Aorta (tissue), 5 donors: Measurements from ENCODE around the gene FAM118A. TPM values are rescaled to one million over a fixed set of nuclear protein-coding genes. Genes with fewer than 3 reads are reported as not detected.

Experiments
- ATAC-seq: fragments of 200-7000 bp; cut with Tn5 transposase; one replicate; pipeline ENCODE4 v1.9.1; 2022; ENCODE audit warnings: moderate library complexity; ENCODE audit not compliant: low FRiP score
- DNase-seq, 2 donors: peaks; one replicate each; pipeline ENCODE4 v3.0.0-alpha.2; 2020
- H3K27ac ChIP-seq, 2 donors: one replicate each; pipeline ENCODE4 v1.5.1; 2013; ENCODE audit warnings: low read length in 2 of 2, mild to moderate bottlenecking in 2 of 2, moderate library complexity in 2 of 2, control low read depth in 1 of 2, inconsistent platforms in 1 of 2, low read depth in 1 of 2
- H3K27me3 ChIP-seq, 2 donors: one replicate each; pipeline ENCODE4 v1.6.1; 2013; ENCODE audit warnings: control low read depth in 1 of 2, low read length in 1 of 2, mild to moderate bottlenecking in 1 of 2, moderate library complexity in 1 of 2; ENCODE audit not compliant: insufficient read depth in 2 of 2, control insufficient read depth in 1 of 2
- H3K36me3 ChIP-seq, 2 donors: one replicate each; pipeline ENCODE4 v1.6.1; 2013; ENCODE audit warnings: control low read depth in 1 of 2, low read length in 1 of 2, mild to moderate bottlenecking in 1 of 2; ENCODE audit not compliant: insufficient read depth in 2 of 2, control insufficient read depth in 1 of 2
- H3K4me1 ChIP-seq, 2 donors: one replicate each; pipeline ENCODE4 v1.6.1; 2013; ENCODE audit warnings: low read length in 2 of 2, control low read depth in 1 of 2, mild to moderate bottlenecking in 1 of 2, moderate library complexity in 1 of 2; ENCODE audit not compliant: insufficient read depth in 2 of 2, control insufficient read depth in 1 of 2
- H3K4me3 ChIP-seq, 2 donors: one replicate each; pipeline ENCODE4 v1.5.1; 2013; ENCODE audit warnings: low read length in 2 of 2, control low read depth in 1 of 2, mild to moderate bottlenecking in 1 of 2
- H3K9me3 ChIP-seq: one replicate; pipeline ENCODE4 v1.6.1; 2013; ENCODE audit warnings: mild to moderate bottlenecking, low read length; ENCODE audit not compliant: control insufficient read depth
- WGBS, 2 donors: extraction: QIAGEN DNeasy Blood & Tissue Kit; methylation state at CpG; one replicate each; pipeline ENCODE4 v1.1.7; 2013; 5-methylcytosine and 5-hydroxymethylcytosine counted together
- intact Hi-C, 2 donors: fragments of 100-400 bp; cut with DNase I; formaldehyde crosslinking; loops; one replicate each; pipeline versions ENCODE4 v1.14.2 to v1.15.0; 2022
- polyA plus RNA-seq, 2 donors: library from polyadenylated mRNA; stranded (reverse); fragments of 200-250 nt; gene quantifications; one replicate each; pipeline ENCODE4 v1.2.3, GENCODE V29; 2013
- total RNA-seq, 2 donors: library from RNA; stranded (reverse); fragmentation: NEBNext Ultra II Directional; extraction: Animal tissue kit (Norgen Biotek cat#: 25700); gene quantifications; one replicate each; pipeline ENCODE4 v1.2.1, GENCODE V29; 2021
- donor health status: healthy with polysubstance abuse.
- donor health status: Bipolar disorder and iron deficiency.
- donor health status: DM: no; HTN: no; CAD: no.
- donor health status: DM: no; HTN: no; CAD: no.
- donor health status: DM: yes; HTN: yes; CAD: no.

FAM118A gene
- total and polyA plus RNA-seq, 4 donors = 8.6 to 320 (median 62.9) TPM

DNA sequence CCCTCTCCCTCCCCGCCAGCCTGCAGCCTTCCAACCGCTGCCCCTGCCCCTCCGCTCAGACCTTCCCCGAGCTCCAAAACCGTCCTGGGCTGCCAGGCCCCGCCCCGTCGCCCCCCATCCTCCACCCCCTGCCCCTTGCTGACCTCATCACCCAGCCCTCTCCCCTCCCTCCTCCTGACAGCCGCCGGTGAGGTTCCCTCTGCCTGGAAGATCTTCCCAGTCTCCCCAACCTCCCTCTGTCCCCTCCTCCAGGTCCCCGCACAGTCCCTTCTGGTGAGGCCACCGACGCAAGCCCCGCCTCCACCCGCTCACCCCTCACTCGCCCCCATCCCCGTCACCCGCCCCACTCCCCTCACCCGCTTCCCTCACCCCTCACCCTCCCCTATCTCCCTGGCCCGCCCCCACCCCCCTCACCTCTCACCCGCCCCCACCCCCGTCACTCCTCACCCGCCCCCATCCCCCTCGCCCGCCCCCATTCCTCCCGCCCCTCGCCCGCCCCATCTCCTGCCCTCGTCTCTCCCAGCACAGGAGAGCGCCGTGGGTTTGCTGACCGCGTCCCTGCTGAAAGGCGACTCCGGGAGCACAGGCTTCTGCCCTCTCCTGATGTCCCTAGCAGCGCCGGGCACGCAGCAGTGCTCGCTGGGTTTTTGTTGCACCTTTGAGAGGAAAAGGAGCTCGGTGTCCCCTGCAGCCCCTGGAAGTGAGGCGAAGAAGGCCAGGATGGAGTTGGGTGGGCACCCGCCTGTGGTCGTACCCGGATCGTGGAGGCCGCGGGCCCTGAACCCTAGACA lies 41.4 kb upstream of the FAM118A start:
- intact Hi-C loops = loop anchor here (2.0 kb wide), 2 partner anchors 166 to 284 kb away; no protein-coding TSS in a partner anchor
- peak overlapping the region; percentile 57 to 89 for H3K4me3 ChIP-seq
- DNase-seq = peak in 1 of 2 donors; percentile 80
- no peaks in the 10 kb centered on the region for H3K9me3 ChIP-seq
- no peaks in the 10 kb centered on the region for H3K4me1 ChIP-seq
- WGBS, 2 donors = 1% methylated on average over 40 to 47 of the region's 47 CpGs
- ATAC-seq = peak; percentile 20
- H3K27ac ChIP-seq = peak overlapping the region in 1 of 2 donors; percentile 39
- H3K36me3 ChIP-seq = no peaks in the 10 kb centered on the region
- no peaks in the 10 kb centered on the region for H3K27me3 ChIP-seq

DNA sequence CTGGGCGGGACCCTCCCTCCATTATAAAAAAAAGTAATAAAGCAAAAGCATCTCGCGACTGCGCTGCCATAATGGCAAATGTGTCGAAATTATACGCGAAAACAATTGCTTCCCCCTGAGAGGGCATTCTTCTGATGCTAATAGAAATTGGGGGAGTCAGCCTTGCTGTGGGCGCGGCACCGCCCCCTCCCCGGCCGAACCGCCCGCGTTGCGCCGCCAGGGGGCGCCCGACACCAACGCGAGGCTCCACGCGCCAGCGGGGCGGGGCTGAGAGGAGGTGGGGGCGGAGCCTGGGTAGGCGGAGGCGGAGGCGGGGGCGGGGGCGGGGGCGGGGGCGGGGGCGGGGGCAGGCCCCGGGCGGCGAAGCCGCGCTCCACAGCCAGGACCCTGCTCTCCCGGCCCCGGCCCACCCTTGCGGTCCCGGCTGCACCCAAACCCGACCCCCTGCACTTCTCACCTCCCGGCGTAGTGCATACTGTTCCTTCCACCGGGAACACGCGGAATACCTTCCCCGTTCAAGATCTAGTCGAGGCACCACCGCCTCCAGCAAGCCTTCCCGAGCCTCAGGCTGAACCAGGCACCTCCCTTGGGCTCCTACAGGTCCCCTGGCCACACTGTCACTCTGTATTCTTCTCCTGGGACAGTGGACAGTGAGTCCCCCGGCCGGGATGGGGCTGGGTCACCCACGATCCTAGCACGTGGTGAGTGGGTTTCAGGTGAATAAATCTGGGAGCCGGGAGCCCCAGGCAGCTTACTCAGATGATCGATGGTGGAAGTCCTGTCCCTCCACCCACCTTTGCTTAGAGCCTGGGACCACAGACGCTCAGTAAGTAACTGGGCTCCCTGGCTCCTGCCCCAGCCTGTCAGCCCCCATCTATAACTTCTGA lies 40.5 kb upstream of the FAM118A start:
- Histone ChIP-seq H3K4me3 (peak overlapping the region; percentile 57 to 89), H3K27me3 (no peaks in the 10 kb centered on the region), H3K36me3 (no peaks in the 10 kb centered on the region), H3K9me3 (no peaks in the 10 kb centered on the region), H3K4me1 (no peaks in the 10 kb centered on the region), H3K27ac (peak overlapping the region in 1 of 2 donors; percentile 39)
- intact Hi-C loops = loop anchor here (1.0 to 2.0 kb wide), 4 partner anchors 165 to 284 kb away; no protein-coding TSS in a partner anchor
- ATAC-seq = peak; percentile 94
- 1 to 2% methylated on average over 45 to 60 of the region's 60 CpGs for WGBS, 2 donors
- peak; percentile 89 to 96 for DNase-seq

DNA sequence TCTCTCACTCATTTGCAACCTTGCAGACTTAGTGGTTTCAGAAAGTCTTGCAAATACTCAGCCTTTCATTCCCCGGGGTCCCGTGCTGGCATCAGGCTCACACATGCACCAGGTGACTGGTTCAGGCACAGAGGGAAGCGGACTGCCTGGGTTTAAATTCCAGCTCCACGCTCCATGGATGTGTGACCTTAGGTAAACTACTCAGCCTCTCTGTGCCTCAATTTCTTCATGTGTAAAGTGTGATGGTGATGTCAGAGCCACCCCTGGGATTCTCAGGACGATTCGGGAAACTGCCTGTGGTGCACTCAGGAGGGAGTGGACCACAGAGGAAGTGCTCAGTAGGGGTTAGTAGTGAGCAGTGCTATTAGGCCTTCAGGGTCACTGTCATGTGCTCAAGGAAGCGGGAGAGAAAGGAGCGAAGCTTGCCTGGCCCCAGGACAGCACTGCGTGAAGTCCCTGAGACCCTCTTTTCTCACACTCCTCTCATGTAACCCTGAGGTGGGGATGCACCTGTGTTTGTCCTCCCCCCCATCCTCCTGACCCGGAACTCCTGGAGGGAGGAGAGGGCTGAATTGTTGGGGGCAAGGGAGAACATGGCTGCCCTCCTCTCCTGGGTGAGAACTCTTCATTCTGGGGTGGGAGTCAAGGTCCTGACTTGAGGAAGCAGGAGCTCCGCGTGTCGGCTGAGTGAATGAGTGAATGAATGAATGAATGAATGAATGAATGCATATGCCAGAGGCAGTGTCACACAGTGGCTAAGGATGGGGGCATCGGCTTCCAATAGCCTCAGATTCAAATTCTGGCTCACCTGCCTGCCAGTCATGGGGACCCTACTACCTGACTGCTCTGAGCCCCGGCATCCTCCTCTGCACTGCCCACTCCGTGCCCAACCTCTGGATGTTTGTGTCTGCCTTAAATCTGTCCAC lies 39.4 kb upstream of the FAM118A start:
- DNase-seq (peak in 1 of 2 donors; percentile 53), ATAC-seq (no peak)
- Histone ChIP-seq H3K36me3 (no peaks in the 10 kb centered on the region), H3K9me3 (no peaks in the 10 kb centered on the region), H3K4me3 (no peak overlapping the region), H3K27me3 (no peaks in the 10 kb centered on the region), H3K4me1 (no peaks in the 10 kb centered on the region), H3K27ac (no peak overlapping the region)
- WGBS, 2 donors = 67 to 75% methylated on average over 16 of the region's 16 CpGs
- intact Hi-C loops = loop anchor here in 1 of 2 donors (5.0 kb wide), 1 partner anchor 37 kb away; the partner anchor contains the start of gene FAM118A

DNA sequence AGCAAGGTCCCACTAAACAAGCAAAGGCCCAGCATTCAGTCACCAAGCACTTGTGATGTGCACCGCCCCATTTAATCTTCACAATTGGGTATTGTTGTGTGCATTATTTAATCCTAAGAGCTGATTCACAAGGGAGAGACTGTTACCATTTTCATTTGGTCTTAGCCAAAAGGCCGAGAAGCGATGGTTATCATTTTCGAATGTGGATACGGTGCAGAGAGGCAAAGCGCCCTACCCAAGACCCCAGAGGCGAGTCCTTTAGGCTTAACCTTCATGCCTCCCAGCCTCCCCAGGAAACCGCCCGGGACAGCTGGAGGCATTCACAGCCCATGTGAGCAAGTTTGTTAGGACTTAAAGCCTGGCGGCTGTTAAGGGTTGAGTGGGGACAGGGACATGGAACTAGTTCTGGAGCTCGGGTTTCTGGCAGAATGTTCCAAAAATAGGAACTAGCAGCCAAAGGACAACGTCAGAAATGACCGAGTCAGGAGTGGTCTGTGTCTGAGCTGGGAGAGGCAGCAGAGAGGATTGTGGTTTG lies 38.0 kb upstream of the FAM118A start:
- 8 to 9% methylated on average over 13 of the region's 13 CpGs for WGBS, 2 donors
- Histone ChIP-seq H3K4me1 (no peaks in the 10 kb centered on the region), H3K4me3 (no peak overlapping the region), H3K36me3 (no peaks in the 10 kb centered on the region), H3K9me3 (no peaks in the 10 kb centered on the region), H3K27ac (peak overlapping the region; percentile 91 to 93), H3K27me3 (no peaks in the 10 kb centered on the region)
- ATAC-seq (peak; percentile 12), DNase-seq (peak; percentile 72 to 81)
- intact Hi-C loops = loop anchor here in 1 of 2 donors (5.0 kb wide), 1 partner anchor 36 kb away; the partner anchor contains the start of gene FAM118A

DNA sequence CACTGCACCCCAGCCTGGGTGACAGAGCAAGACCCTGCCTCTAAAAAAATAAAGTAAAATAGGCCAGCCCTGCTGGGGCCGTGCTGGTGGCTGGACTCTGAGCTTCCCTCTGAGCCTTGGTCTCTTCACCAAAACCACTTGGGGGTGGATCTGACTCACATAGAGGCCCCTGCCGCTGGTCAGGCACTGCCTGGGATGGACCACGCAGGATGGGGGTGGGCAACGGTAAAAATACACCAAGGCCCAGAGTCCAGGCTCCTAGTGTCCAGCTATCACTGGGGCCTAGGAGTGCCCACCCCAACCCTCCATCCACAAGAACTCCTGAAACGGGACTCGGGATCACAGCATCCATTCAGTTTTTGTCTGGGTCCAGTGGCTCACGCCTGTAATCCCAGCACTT lies 37.2 kb upstream of the FAM118A start:
- H3K9me3 ChIP-seq = no peaks in the 10 kb centered on the region
- intact Hi-C loops = loop anchor here in 1 of 2 donors (5.0 kb wide), 1 partner anchor 35 kb away; the partner anchor contains the start of gene FAM118A
- peak overlapping the region; percentile 91 to 93 for H3K27ac ChIP-seq
- H3K27me3 ChIP-seq = no peaks in the 10 kb centered on the region
- no peak overlapping the region for H3K4me3 ChIP-seq
- WGBS, 2 donors = 76 to 79% methylated on average over 7 of the region's 7 CpGs
- peak in 1 of 2 donors; percentile 36 for DNase-seq
- H3K4me1 ChIP-seq = no peaks in the 10 kb centered on the region
- no peaks in the 10 kb centered on the region for H3K36me3 ChIP-seq
- no peak for ATAC-seq

DNA sequence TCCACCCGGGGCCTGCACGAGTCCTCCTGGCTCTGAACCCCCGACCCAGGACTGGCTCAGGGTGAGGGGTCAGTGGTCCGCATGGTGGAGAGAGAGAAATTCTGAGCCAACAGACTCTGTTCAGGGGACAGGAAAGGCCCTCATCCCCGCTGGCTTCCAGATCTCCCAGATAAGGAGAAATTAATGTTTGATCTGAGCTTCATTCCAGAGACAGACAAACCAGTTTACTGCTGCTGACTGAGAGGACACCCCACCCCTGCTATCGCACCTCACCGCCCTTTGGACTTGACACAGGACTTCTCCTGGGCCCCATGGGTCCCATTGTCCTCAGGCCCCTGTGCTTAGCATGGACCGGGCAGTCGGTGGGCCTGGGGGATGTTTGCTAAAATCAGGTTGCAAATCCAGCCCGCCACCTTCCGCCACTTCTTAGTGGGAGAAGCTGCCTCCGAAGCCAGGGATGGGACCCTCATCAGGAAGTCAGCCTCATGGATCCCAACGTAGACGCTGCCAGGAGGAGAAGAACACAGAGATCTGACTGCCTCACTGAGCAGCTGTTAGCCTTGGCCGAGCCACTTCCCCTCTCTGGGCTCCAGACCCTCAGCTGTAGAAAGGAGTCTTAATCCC lies 36.2 kb upstream of the FAM118A start:
- WGBS, 2 donors = 85 to 89% methylated on average over 15 of the region's 15 CpGs
- H3K9me3 ChIP-seq = no peaks in the 10 kb centered on the region
- ATAC-seq (no peak), DNase-seq (peak in 1 of 2 donors; percentile 63)
- no peaks in the 10 kb centered on the region for H3K36me3 ChIP-seq
- H3K27me3 ChIP-seq = no peaks in the 10 kb centered on the region
- H3K27ac ChIP-seq = no peak overlapping the region
- intact Hi-C loops = loop anchor here in 1 of 2 donors (5.0 kb wide), 1 partner anchor 34 kb away; the partner anchor contains the start of gene FAM118A
- H3K4me1 ChIP-seq = no peaks in the 10 kb centered on the region
- H3K4me3 ChIP-seq = no peak overlapping the region

DNA sequence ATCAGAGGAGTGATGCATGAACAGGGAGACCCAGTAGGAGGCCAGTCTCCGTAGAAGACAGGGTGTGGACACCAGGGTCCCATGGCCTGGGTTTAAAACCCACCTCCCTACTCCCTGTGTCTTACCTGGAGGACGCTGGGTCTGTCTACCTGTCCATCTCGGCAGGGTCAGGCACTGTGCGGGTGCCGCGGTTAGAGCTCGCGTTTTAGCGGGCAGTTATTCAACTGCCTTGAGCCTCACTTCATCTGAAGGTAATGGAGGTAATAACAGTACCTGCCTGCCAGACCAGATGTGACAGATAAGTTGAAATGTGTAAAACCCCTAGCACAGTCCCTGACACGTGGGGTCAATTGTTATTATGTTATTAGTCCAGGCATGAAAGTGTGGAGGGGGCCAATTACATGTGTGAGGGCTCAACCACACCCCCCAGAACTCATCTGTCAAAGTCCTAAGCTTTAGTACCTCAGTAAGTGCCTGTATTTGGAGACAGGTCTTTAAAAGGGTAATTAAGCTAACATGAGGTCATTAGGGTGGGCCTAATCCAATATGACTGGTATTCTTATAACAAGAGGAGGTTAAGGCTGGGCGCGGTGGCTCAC lies 33.1 kb upstream of the FAM118A start:
- intact Hi-C loops = loop anchor here in 1 of 2 donors (5.0 kb wide), 1 partner anchor 36 kb away; no protein-coding TSS in a partner anchor
- no peak overlapping the region for H3K4me3 ChIP-seq
- DNase-seq (peak in 1 of 2 donors; percentile 56), ATAC-seq (no peak)
- H3K27me3 ChIP-seq = no peaks in the 10 kb centered on the region
- WGBS, 2 donors = 90 to 92% methylated on average over 12 of the region's 12 CpGs
- no peaks in the 10 kb centered on the region for H3K4me1 ChIP-seq
- H3K36me3 ChIP-seq = no peaks in the 10 kb centered on the region
- no peaks in the 10 kb centered on the region for H3K9me3 ChIP-seq
- H3K27ac ChIP-seq = no peak overlapping the region
